Thyroid gland (tissue), 4 donors: ENCODE results near the gene DNAH9. TPM values are rescaled to one million over a fixed set of nuclear protein-coding genes. Genes with fewer than 3 reads are reported as not detected.

ENCODE experiments used
- DNase-seq, 2 donors: peaks; one replicate each; pipeline ENCODE4 v3.0.0-alpha.2; 2019
- H3K27ac ChIP-seq, 3 donors: fragments of 200-600 bp; sonication (generic); 1 replicate in 2 of 3; 2 replicates in 1 of 3; pipeline ENCODE4 v1.5.1; 2016 to 2019; ENCODE audit warnings: mild to moderate bottlenecking in 1 of 3, moderate library complexity in 1 of 3
- H3K27me3 ChIP-seq: fragments of 200-600 bp; sonication (generic); one replicate; pipeline ENCODE4 v1.5.1; 2019
- H3K36me3 ChIP-seq, 2 donors: fragments of 200-600 bp; sonication (generic); one replicate each; pipeline ENCODE4 v1.5.1; 2016 to 2019
- H3K4me1 ChIP-seq, 2 donors: fragments of 200-600 bp; sonication (generic); one replicate each; pipeline ENCODE4 v1.5.1; 2017 to 2019
- H3K4me3 ChIP-seq, 3 donors: fragments of 200-600 bp; sonication (generic); replicated peaks in 1 of 3; 1 replicate in 2 of 3; 2 replicates in 1 of 3; pipeline ENCODE4 v1.5.1; 2016; ENCODE audit warnings: mild to moderate bottlenecking in 1 of 3
- H3K9me3 ChIP-seq: fragments of 200-600 bp; sonication (generic); one replicate; pipeline ENCODE4 v1.5.1; 2017
- POLR2A ChIP-seq, 2 donors: fragments of 450-650 bp; IDR thresholded peaks; one replicate each; pipeline ENCODE4 v1.6.1; 2017; ENCODE audit warnings: antibody characterized with exemption in 2 of 2, mild to moderate bottlenecking in 2 of 2, moderate library complexity in 1 of 2
- WGBS, 2 donors: methylation state at CpG; one replicate each; pipeline ENCODE4 v1.1.5; 2017; 5-methylcytosine and 5-hydroxymethylcytosine counted together
- intact Hi-C: fragments of 100-400 bp; cut with DNase I; formaldehyde crosslinking; loops from one replicate; pipeline ENCODE4 v1.15.1; 2023
- total RNA-seq, 4 donors: library from RNA; depleted of rRNA; stranded (reverse); fragments of >200 nt; gene quantifications; one replicate each; pipeline ENCODE4 v1.2.3, GENCODE V29; 2016
- TF ChIP-seq, protein P1 (sequence below), 6 experiments: fragments of 200-600 bp in 3 of 6; fragments of 450-650 bp in 3 of 6; sonication (generic) in 3 of 6; IDR thresholded peaks; one replicate each; pipeline ENCODE4 v1.5.1; 2016 to 2019; ENCODE audit warnings: antibody characterized with exemption in 6 of 6, mild to moderate bottlenecking in 2 of 6, inconsistent platforms in 1 of 6, moderate library complexity in 1 of 6

Gene DNAH9
- total RNA-seq, 4 donors from 2014 or later: under 0.01 to 4.3 (median 2.3) TPM

DNA sequence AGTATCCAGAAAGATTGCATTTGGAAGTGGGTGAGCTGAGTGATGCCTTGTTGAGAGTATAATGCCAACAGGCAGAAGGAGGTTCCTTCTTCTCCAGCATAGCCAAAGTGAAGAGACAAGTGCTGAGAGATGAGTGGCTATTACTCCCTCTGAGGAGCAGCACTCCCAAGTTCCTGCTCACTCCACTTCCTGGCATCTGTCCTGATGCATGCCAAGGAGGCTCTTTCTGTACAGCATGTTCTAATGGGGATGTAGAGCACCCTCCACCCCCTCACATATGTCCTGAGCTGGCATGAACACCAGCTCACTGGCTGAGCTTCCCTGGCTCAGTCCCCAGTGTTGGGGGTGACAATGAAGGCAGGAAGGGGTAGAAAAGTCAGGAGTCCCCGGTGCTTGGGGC is 44.2 kb upstream of the DNAH9 start:
- no peak overlapping the region for H3K4me3 ChIP-seq
- H3K27ac ChIP-seq: no peak overlapping the region
- H3K27me3 ChIP-seq: no peaks in the 10 kb centered on the region
- DNase-seq: peak; percentile 6 to 17
- WGBS, 2 donors: 81 to 100% methylated on average over 1 of the region's 1 CpG
- TF ChIP-seq, protein P1, sequence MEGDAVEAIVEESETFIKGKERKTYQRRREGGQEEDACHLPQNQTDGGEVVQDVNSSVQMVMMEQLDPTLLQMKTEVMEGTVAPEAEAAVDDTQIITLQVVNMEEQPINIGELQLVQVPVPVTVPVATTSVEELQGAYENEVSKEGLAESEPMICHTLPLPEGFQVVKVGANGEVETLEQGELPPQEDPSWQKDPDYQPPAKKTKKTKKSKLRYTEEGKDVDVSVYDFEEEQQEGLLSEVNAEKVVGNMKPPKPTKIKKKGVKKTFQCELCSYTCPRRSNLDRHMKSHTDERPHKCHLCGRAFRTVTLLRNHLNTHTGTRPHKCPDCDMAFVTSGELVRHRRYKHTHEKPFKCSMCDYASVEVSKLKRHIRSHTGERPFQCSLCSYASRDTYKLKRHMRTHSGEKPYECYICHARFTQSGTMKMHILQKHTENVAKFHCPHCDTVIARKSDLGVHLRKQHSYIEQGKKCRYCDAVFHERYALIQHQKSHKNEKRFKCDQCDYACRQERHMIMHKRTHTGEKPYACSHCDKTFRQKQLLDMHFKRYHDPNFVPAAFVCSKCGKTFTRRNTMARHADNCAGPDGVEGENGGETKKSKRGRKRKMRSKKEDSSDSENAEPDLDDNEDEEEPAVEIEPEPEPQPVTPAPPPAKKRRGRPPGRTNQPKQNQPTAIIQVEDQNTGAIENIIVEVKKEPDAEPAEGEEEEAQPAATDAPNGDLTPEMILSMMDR (IDR thresholded peaks at IDR 0.05): no peak
- TF ChIP-seq POLR2A (IDR thresholded peaks at IDR 0.05): no peak
- intact Hi-C loops: no loop called here
- H3K9me3 ChIP-seq: no peaks in the 10 kb centered on the region
- no peaks in the 10 kb centered on the region for H3K36me3 ChIP-seq
- no peaks in the 10 kb centered on the region for H3K4me1 ChIP-seq

- intact Hi-C loops: no loop called here
- H3K36me3 ChIP-seq: no peaks in the 10 kb centered on the region
Measured at GRCh38 chr17:11554542-11554941, 43.7 kb upstream of the DNAH9 start.

GRCh38 chr17:11555530-11555929 is 42.7 kb upstream of the DNAH9 start:
- Histone ChIP-seq H3K4me3 (no peak overlapping the region), H3K27ac (no peak overlapping the region), H3K27me3 (no peaks in the 10 kb centered on the region), H3K9me3 (no peaks in the 10 kb centered on the region), H3K36me3 (no peaks in the 10 kb centered on the region), H3K4me1 (no peaks in the 10 kb centered on the region)
- TF ChIP-seq, protein P1 (IDR thresholded peaks at IDR 0.05): no peak
- no peak for TF ChIP-seq POLR2A (IDR thresholded peaks at IDR 0.05)
- WGBS, 2 donors: 86 to 90% methylated on average over 6 of the region's 6 CpGs
- DNase-seq: no peak
- intact Hi-C loops: no loop called here

More at GRCh38 chr17:11554542-11554941, 43.7 kb upstream of the DNAH9 start:
- TF ChIP-seq, protein P1 (IDR thresholded peaks at IDR 0.05): no peak
- TF ChIP-seq POLR2A (IDR thresholded peaks at IDR 0.05): no peak
- no peak overlapping the region for H3K27ac ChIP-seq
- no peaks in the 10 kb centered on the region for H3K9me3 ChIP-seq
- H3K4me3 ChIP-seq: no peak overlapping the region
- H3K4me1 ChIP-seq: no peaks in the 10 kb centered on the region
- 80 to 90% methylated on average over 5 of the region's 5 CpGs for WGBS, 2 donors
- no peaks in the 10 kb centered on the region for H3K27me3 ChIP-seq
- DNase-seq: no peak

DNA sequence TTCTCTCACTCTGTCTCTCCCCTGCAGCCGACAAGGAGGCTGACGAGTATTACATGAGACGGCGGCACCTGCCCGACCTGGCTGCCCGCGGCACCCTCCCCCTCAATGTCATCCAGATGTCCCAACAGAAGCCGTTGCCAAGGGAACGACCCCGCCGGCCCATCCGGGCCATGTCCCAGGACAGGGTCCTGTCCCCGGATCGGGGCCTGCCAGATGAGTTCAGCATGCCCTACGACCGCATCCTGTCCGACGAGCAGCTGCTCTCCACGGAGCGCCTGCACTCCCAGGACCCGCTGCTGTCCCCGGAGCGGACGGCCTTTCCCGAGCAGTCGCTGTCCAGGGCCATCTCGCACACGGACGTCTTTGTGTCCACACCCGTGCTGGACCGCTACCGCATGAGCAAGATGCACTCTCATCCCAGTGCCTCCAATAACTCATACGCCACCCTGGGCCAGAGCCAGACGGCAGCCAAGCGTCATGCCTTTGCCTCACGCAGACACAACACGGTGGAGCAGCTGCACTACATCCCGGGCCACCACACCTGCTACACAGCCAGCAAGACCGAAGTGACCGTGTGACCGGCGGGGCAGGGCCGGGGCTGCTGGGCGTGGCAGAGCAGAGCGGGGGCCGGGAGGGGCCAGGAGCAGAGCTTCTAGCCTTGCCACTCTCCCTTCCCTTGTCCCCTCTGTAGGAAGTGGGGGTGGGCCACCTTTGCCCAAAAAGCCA is 40.4 kb upstream of the DNAH9 start:
- WGBS, 2 donors: 93% methylated on average over 38 to 42 of the region's 46 CpGs
- intact Hi-C loops: no loop called here
- Histone ChIP-seq H3K4me3 (no peak overlapping the region), H3K9me3 (no peaks in the 10 kb centered on the region), H3K36me3 (no peaks in the 10 kb centered on the region), H3K4me1 (no peaks in the 10 kb centered on the region), H3K27ac (no peak overlapping the region), H3K27me3 (no peaks in the 10 kb centered on the region)
- DNase-seq: no peak
- no peak for TF ChIP-seq POLR2A (IDR thresholded peaks at IDR 0.05)
- TF ChIP-seq, protein P1 (IDR thresholded peaks at IDR 0.05): no peak

- no peak for DNase-seq
- H3K36me3 ChIP-seq: no peaks in the 10 kb centered on the region
- H3K4me3 ChIP-seq: no peak overlapping the region
- no peak for TF ChIP-seq POLR2A (IDR thresholded peaks at IDR 0.05)
- H3K9me3 ChIP-seq: no peaks in the 10 kb centered on the region
- H3K27me3 ChIP-seq: no peaks in the 10 kb centered on the region
- H3K27ac ChIP-seq: no peak overlapping the region
- intact Hi-C loops: no loop called here
- H3K4me1 ChIP-seq: no peaks in the 10 kb centered on the region
- 88 to 90% methylated on average over 8 to 9 of the region's 10 CpGs for WGBS, 2 donors
Measured at GRCh38 chr17:11558681-11559234, 39.5 kb upstream of the DNAH9 start.
